Measurements from ENCODE around the gene OR51F2. TPM values are rescaled to one million over a fixed set of nuclear protein-coding genes. Genes with fewer than 3 reads are reported as not detected.

The OR51F2 gene
- total RNA-seq, 1 donor from 2014 or later, result not detected

Other genes starting within 250 kb of the OR51F2 start
- not detected for gene OR52I2, start 239.6 kb upstream of the OR51F2 start, total RNA-seq
- gene OR52I1, start 227.3 kb upstream of the OR51F2 start, total RNA-seq, result not detected
- gene TRIM68, start 213.1 kb upstream of the OR51F2 start, total RNA-seq, result 24.6 TPM
- not detected for gene OR51D1, start 183.8 kb upstream of the OR51F2 start, total RNA-seq
- gene OR51E1, start 177.3 kb upstream of the OR51F2 start, total RNA-seq, result 0.37 TPM
- 0.63 TPM for gene OR51E2, start 123.5 kb upstream of the OR51F2 start, total RNA-seq
- gene MMP26, start 116.5 kb upstream of the OR51F2 start, total RNA-seq, result not detected
- gene OR51F1, start 51.4 kb upstream of the OR51F2 start, total RNA-seq, result not detected
- gene OR52R1, start 16.9 kb upstream of the OR51F2 start, total RNA-seq, result not detected
- not detected for gene OR51S1, start 27.9 kb downstream of the OR51F2 start, total RNA-seq
- not detected for gene OR51T1, start 60.6 kb downstream of the OR51F2 start, total RNA-seq
- not detected for gene OR51A7, start 82.5 kb downstream of the OR51F2 start, total RNA-seq
- gene OR51G2, start 98.0 kb downstream of the OR51F2 start, total RNA-seq, result not detected
- gene OR51G1, start 103.0 kb downstream of the OR51F2 start, total RNA-seq, result not detected
- not detected for gene OR51A4, start 126.3 kb downstream of the OR51F2 start, total RNA-seq
- not detected for gene OR51A2, start 134.4 kb downstream of the OR51F2 start, total RNA-seq
- gene OR51L1, start 173.5 kb downstream of the OR51F2 start, total RNA-seq, result not detected
- gene OR52J3, start 225.2 kb downstream of the OR51F2 start, total RNA-seq, result not detected
- not detected for gene OR52E2, start 238.3 kb downstream of the OR51F2 start, total RNA-seq
- gene OR52E1, start 248.3 kb downstream of the OR51F2 start, total RNA-seq, result not detected